Muscle of leg (tissue), 16 donors: ENCODE data around the gene SCCPDH. TPM values are rescaled to one million over a fixed set of nuclear protein-coding genes. Genes with fewer than 3 reads are reported as not detected.

Source experiments
- DNase-seq: peaks from one replicate; pipeline ENCODE4 v3.0.0; 2013
- H3K27ac ChIP-seq: one replicate; pipeline ENCODE4 v1.5.1; 2013; ENCODE audit warnings: mild to moderate bottlenecking, low read length, control low read depth
- H3K27me3 ChIP-seq: one replicate; pipeline ENCODE4 v1.6.1; 2013; ENCODE audit warnings: low read length; ENCODE audit not compliant: control insufficient read depth, insufficient read depth
- H3K36me3 ChIP-seq: one replicate; pipeline ENCODE4 v1.6.1; 2013; ENCODE audit warnings: low read length; ENCODE audit not compliant: control insufficient read depth, insufficient read depth
- H3K4me1 ChIP-seq: one replicate; pipeline ENCODE4 v1.6.1; 2013; ENCODE audit warnings: low read length; ENCODE audit not compliant: control insufficient read depth, insufficient read depth
- H3K4me3 ChIP-seq: one replicate; pipeline ENCODE4 v1.5.1; 2013; ENCODE audit warnings: low read length, control low read depth
- H3K9me3 ChIP-seq: replicated peaks from 2 replicates; pipeline ENCODE4 v1.6.1; 2013; ENCODE audit warnings: low read depth, low read length; ENCODE audit not compliant: control insufficient read depth
- WGBS: methylation state at CpG from one replicate; pipeline ENCODE4 v1.1.5; 2013; ENCODE audit warnings: missing lambda C conversion rate; ENCODE audit not compliant: insufficient coverage; 5-methylcytosine and 5-hydroxymethylcytosine counted together
- long read RNA-seq, 11 donors: transcript quantifications; one replicate each; lab custom pipeline, GENCODE V29; 2026
- polyA plus RNA-seq, 8 donors: library from polyadenylated mRNA; unstranded; fragments of 120-200 nt; gene quantifications; one replicate each; pipeline versions ENCODE4 v1.2.1 to v1.2.3, GENCODE V29; 2013; ENCODE audit warnings: inconsistent platforms in 1 of 8, low replicate concordance in 1 of 8; ENCODE audit not compliant: insufficient read length in 8 of 8, insufficient read depth in 1 of 8
- total RNA-seq: library from RNA; stranded (reverse); fragments of 120-200 nt; gene quantifications from one replicate; pipeline ENCODE4 v1.2.4, GENCODE V29; 2013

The SCCPDH gene, protein sequence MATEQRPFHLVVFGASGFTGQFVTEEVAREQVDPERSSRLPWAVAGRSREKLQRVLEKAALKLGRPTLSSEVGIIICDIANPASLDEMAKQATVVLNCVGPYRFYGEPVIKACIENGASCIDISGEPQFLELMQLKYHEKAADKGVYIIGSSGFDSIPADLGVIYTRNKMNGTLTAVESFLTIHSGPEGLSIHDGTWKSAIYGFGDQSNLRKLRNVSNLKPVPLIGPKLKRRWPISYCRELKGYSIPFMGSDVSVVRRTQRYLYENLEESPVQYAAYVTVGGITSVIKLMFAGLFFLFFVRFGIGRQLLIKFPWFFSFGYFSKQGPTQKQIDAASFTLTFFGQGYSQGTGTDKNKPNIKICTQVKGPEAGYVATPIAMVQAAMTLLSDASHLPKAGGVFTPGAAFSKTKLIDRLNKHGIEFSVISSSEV
- total RNA-seq (41.0 TPM), polyA plus RNA-seq (10 to 100 TPM; 32.2 to 36.7 (median 34.6) TPM)
- long read RNA-seq, donor 1, transcript SCCPDH-201 (12 exons, 2,503 nt) = major isoform, 14 of 14 reads
- long read RNA-seq, donor 1, partial matches to known transcripts = 0 of 14 reads
- long read RNA-seq, donor 1, other reads (novel, unspliced or antisense) = 0 of 14 reads
- long read RNA-seq, donor 2, transcript SCCPDH-201 (12 exons, 2,503 nt) = major isoform, 7 of 7 reads
- long read RNA-seq, donor 2, partial matches to known transcripts = 0 of 7 reads
- long read RNA-seq, donor 2, other reads (novel, unspliced or antisense) = 0 of 7 reads
- long read RNA-seq, donor 3, transcript SCCPDH-201 (12 exons, 2,503 nt) = major isoform, 23 of 29 reads
- long read RNA-seq, donor 3, partial matches to known transcripts = 6 of 29 reads
- long read RNA-seq, donor 3, other reads (novel, unspliced or antisense) = 0 of 29 reads
- long read RNA-seq, donor 4, transcript SCCPDH-201 (12 exons, 2,503 nt) = major isoform, 16 of 16 reads
- long read RNA-seq, donor 4, partial matches to known transcripts = 0 of 16 reads
- long read RNA-seq, donor 4, other reads (novel, unspliced or antisense) = 0 of 16 reads
- long read RNA-seq, donor 5, transcript SCCPDH-201 (12 exons, 2,503 nt) = major isoform, 45 of 75 reads
- long read RNA-seq, donor 5, partial matches to known transcripts = 30 of 75 reads
- long read RNA-seq, donor 5, other reads (novel, unspliced or antisense) = 0 of 75 reads
- long read RNA-seq, donor 6, transcript SCCPDH-201 (12 exons, 2,503 nt) = major isoform, 37 of 44 reads
- long read RNA-seq, donor 6, partial matches to known transcripts = 7 of 44 reads
- long read RNA-seq, donor 6, other reads (novel, unspliced or antisense) = 0 of 44 reads
- long read RNA-seq, donor 7, transcript SCCPDH-201 (12 exons, 2,503 nt) = major isoform, 29 of 57 reads
- long read RNA-seq, donor 7, partial matches to known transcripts = 28 of 57 reads
- long read RNA-seq, donor 7, other reads (novel, unspliced or antisense) = 0 of 57 reads
- long read RNA-seq, donor 8, transcript SCCPDH-201 (12 exons, 2,503 nt) = major isoform, 9 of 21 reads
- long read RNA-seq, donor 8, partial matches to known transcripts = 12 of 21 reads
- long read RNA-seq, donor 8, other reads (novel, unspliced or antisense) = 0 of 21 reads
- long read RNA-seq, donor 9, transcript SCCPDH-201 (12 exons, 2,503 nt) = major isoform, 13 of 19 reads
- long read RNA-seq, donor 9, partial matches to known transcripts = 6 of 19 reads
- long read RNA-seq, donor 9, other reads (novel, unspliced or antisense) = 0 of 19 reads
- long read RNA-seq, donor 10, transcript SCCPDH-201 (12 exons, 2,503 nt) = major isoform, 26 of 49 reads
- long read RNA-seq, donor 10, partial matches to known transcripts = 23 of 49 reads
- long read RNA-seq, donor 10, other reads (novel, unspliced or antisense) = 0 of 49 reads
- long read RNA-seq, donor 11, transcript SCCPDH-201 (12 exons, 2,503 nt) = major isoform, 15 of 20 reads
- long read RNA-seq, donor 11, partial matches to known transcripts = 5 of 20 reads
- long read RNA-seq, donor 11, other reads (novel, unspliced or antisense) = 0 of 20 reads

DNA sequence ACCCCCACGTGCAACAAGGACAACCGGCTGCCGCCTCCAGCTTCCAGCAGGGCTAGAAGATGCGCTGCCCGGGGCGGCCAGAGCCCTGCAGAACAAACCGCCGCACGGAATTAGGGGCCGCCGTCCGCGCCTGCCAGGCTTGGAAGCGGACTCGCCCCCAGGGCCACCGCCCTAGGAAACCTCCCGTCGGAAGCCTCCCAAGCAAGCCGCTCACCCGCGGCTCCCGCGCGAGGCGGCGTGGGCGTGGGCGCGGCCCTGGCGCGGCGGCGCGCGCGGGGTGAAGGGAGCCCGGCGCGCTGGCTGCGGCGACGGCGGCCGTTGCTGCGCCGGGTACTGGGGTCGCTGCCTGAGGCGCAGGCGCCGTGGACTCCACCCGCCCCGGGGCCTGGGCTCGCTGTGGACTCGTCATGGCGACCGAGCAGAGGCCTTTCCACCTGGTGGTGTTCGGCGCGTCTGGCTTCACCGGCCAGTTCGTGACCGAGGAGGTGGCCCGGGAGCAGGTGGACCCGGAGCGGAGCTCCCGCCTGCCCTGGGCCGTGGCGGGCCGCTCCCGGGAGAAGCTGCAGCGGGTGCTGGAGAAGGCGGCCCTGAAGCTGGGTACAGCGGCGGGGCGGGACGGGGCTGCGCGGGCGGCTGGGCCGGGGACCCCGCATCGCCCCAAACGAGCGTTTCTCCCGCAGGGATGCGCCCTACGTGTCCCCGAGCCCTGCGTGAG is at the start of gene SCCPDH:
Gene SCCPDH, plus strand, starts transcription at position 394 of the 715 bp plus-strand sequence. Its CDS starts 14 bp downstream, at position 408.
- Histone ChIP-seq H3K27me3 (no peaks in the 10 kb centered on the region), H3K9me3 (no peaks in the 10 kb centered on the region), H3K4me1 (peaks cover 13% of the 10 kb centered on the region), H3K36me3 (peaks cover 22% of the 10 kb centered on the region), H3K4me3 (peak within 1 kb of the TSS; percentile 83), H3K27ac (peak within 1 kb of the TSS; percentile 90)
- WGBS = under 1% methylated on average over 70 of the region's 89 CpGs
- peak; percentile 91 for DNase-seq

DNA sequence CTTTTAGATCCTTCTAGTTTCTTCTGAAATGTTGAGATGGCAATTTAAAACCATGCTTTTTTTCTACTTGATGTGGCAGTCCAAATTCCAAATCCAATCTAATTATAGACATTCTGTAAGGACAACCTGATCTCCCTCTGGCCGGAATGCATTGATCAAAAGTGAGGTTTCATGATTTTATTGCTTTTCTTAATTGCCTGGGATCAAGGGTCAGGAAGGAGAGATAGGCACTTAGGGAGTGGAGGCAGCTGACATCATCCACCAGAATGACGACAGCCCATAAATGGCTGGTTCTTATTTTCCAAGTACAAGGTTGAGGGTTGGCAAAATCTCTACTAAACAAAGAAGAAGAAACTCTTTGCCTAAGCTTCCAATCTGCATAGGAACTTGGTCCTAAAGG is 46.4 kb upstream of the SCCPDH start:
- Histone ChIP-seq H3K27ac (no peak overlapping the region), H3K4me3 (no peak overlapping the region), H3K4me1 (peaks cover 38% of the 10 kb centered on the region), H3K9me3 (no peaks in the 10 kb centered on the region), H3K27me3 (no peaks in the 10 kb centered on the region), H3K36me3 (no peaks in the 10 kb centered on the region)
- no peak for DNase-seq
- WGBS = 60% methylated on average over 1 of the region's 2 CpGs

DNA sequence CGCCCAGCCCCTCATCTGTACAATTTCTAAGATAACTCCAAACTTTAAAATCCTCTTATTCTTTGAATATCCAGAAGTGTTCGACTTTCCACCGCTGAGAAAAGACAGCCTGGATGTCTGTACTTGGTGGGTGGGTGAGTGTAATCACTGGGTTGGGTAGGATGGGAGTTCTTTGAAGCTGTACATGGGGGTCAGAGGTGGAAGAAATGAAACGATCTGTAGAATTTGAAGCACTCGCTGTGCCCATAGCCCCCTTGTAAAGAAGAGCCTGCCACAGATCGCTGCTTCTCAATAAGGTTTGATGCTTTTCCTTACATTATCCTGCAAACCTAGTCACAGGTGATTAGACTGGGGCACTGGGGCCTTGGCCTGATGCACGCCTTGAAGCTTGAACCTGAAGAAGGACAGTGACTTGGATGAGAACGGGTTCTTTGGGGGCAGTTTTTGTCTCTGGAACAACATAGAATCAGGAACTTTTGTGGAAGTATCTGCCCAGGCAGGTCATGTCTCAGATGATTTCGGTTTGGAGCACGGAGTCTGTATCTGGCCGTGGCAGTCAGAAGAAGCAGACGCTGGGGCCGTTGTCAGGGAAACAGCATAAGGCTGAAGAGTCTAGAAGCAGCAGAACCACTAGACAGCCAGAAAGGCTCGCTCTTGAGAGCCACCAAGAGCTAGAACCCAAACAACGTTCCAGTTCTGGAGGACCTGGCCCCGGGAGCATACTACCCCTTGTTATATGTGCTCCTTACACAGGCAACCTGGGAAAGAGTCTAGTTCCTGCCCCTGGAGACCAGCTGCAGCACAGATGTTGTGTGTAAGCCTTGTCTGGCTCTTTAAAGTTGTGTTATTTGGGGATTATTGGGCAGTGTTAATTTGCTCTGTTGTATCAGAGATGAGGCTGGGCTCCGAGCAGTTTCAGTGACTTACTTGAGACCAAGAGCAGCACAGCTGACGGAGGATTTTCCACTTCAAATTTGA is 45.1 kb upstream of the SCCPDH start:
- H3K27me3 ChIP-seq = no peaks in the 10 kb centered on the region
- no peaks in the 10 kb centered on the region for H3K9me3 ChIP-seq
- peak; percentile 38 for DNase-seq
- peak overlapping the region; percentile 23 for H3K27ac ChIP-seq
- no peaks in the 10 kb centered on the region for H3K36me3 ChIP-seq
- WGBS = 54% methylated on average over 14 of the region's 18 CpGs
- peaks cover 38% of the 10 kb centered on the region for H3K4me1 ChIP-seq
- H3K4me3 ChIP-seq = no peak overlapping the region

DNA sequence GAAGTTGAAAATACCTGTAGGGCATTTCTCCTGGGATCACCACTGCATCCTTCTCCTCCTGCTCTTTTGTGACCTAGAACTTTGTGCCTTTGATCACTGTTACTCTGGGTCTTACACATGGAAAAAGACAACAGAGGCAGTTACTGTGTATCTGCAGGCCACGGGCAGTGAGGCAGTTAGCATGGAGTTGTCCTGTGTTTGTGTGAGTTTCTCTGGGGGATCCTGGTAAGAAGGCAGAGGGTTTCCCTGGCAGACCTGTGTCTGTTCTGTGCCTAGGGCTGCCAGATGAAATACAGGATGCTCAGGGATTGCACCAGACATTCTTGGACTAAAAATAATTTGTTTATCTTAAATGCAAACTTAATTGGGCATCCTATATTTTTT is 44.4 kb upstream of the SCCPDH start:
- Histone ChIP-seq H3K9me3 (no peaks in the 10 kb centered on the region), H3K36me3 (no peaks in the 10 kb centered on the region), H3K27ac (peak overlapping the region; percentile 82), H3K4me3 (no peak overlapping the region), H3K4me1 (peaks cover 38% of the 10 kb centered on the region), H3K27me3 (no peaks in the 10 kb centered on the region)
- no peak for DNase-seq
- 43% methylated on average over 1 of the region's 1 CpG for WGBS

DNA sequence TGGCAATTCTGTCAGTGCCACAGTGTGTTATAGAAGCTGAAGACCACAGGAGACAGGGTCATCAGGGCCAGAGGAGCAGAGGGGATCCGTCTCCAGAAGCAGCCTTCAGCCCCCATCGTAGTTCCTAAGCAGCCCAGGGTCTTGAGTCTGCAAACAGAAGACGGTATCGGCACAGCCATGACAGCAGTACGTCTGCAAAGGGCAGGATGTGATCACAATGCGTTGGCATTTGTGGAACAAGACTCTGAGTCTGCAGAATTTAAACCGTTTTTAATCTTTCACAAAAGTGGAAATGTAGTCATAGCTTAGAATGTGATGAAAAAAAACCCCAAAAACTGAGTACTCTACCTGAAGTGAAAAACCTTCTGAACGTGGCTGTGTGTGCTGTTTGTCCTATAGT is 44.0 kb upstream of the SCCPDH start:
- H3K4me3 ChIP-seq = no peak overlapping the region
- peak overlapping the region; percentile 82 for H3K27ac ChIP-seq
- peaks cover 38% of the 10 kb centered on the region for H3K4me1 ChIP-seq
- WGBS = 70% methylated on average over 6 of the region's 8 CpGs
- no peaks in the 10 kb centered on the region for H3K36me3 ChIP-seq
- DNase-seq = no peak
- no peaks in the 10 kb centered on the region for H3K27me3 ChIP-seq
- no peaks in the 10 kb centered on the region for H3K9me3 ChIP-seq

DNA sequence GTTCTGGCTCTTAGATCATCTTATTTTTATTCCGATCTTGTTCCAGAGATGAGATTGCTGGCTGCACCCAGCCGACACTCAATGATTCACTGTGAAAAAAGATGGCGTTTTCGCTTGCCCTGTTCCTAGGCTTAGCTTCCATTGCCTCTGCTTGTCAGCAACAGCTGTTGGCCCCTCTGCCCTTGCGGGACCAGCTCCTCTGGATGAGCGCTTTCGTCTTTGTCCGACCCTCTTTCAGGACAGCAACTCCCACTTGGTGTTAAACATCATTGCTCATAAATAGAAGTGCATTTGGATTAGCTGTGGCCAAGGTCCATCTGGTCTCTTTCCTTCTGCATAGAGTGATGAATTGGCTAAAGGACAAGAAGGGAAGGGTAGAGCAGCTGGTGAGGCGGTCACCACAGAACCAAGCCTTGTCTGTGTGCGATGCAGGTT is 43.5 kb upstream of the SCCPDH start:
- Histone ChIP-seq H3K27me3 (no peaks in the 10 kb centered on the region), H3K9me3 (no peaks in the 10 kb centered on the region), H3K4me3 (no peak overlapping the region), H3K36me3 (no peaks in the 10 kb centered on the region), H3K27ac (peak overlapping the region; percentile 82), H3K4me1 (peaks cover 38% of the 10 kb centered on the region)
- 63% methylated on average over 4 of the region's 10 CpGs for WGBS
- peak; percentile 80 for DNase-seq

DNA sequence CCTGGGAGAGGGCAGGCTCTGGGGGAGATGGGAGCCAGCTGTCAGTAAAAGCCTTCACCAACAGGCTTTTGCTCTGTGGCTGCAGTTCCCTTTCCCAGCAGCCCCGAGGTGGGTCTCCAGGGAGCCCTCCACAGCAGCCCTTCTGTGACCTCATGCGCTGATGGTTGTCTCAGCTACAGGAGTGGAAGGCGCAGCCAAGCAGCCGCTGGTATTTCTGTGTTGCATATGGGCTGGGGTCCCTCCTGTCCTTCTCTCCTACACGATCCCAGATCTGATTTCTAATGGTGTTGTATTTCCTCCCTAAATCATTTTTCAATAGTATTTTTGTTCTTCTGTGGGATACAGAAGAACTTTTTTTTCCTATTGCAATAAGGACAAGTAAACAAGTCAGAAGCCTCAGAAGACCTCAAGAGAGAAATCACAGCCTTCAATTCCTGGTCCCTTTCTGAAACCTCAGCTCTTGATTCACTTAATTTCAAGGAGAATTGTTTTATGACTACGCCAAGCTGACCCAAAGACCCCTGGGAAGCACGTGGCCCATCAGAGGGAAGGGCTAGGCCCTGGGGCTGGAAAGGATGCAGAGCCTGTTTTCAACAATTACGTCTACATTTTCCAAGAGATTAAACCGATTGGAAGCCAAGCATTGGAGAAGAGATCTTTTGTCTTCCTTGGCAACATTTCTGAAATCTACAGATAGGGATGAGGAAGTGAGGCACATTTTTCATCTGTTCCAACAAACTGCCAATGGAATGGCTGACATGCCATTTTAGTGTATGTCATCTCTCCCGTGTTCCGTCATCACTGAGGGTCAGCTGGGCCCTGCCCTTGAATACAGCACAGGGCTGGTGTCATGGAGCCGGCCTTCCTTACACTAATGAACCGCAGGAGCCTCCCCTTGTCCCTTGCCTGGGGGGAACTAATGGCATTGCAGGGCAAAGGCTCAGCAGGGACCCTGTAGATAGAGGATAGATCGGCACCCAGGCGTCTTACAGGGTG is 42.0 kb upstream of the SCCPDH start:
- Histone ChIP-seq H3K36me3 (no peaks in the 10 kb centered on the region), H3K4me1 (peaks cover 38% of the 10 kb centered on the region), H3K27me3 (no peaks in the 10 kb centered on the region), H3K27ac (peak overlapping the region; percentile 82), H3K9me3 (no peaks in the 10 kb centered on the region), H3K4me3 (no peak overlapping the region)
- WGBS = 54% methylated on average over 8 of the region's 15 CpGs
- peak; percentile 76 for DNase-seq
